Activated naive CD4-positive, alpha-beta T cell treated with anti-CD3 and anti-CD28 coated beads, Interleukin-2, amount 10 ng/mL, durations not matched to agents 7 days and 5 days (primary cell): ENCODE data around the gene U2AF2.

ENCODE experiments used
- CTCF ChIA-PET: fragments of 350-600 bp; sonication (Branson Sonifier 250); formaldehyde crosslinking; loops from one replicate; lab custom pipeline; 2021; ENCODE audit warnings: antibody characterized with exemption; lab: Charles Lee
- DNase-seq: peaks from one replicate; pipeline ENCODE4 v3.0.0-alpha.2; 2020
- H3K27ac Mint-ChIP-seq: one replicate; pipeline ENCODE4 v1.8.0; 2021; ENCODE audit warnings: mild to moderate bottlenecking, moderate library complexity, mixed read lengths
- H3K27me3 Mint-ChIP-seq: one replicate; pipeline ENCODE4 v1.8.0; 2021; ENCODE audit warnings: mild to moderate bottlenecking, mixed read lengths
- H3K36me3 Mint-ChIP-seq: one replicate; pipeline ENCODE4 v1.8.0; 2021; ENCODE audit warnings: mixed read lengths
- H3K4me1 Mint-ChIP-seq: one replicate; pipeline ENCODE4 v1.8.0; 2021; ENCODE audit warnings: mixed read lengths
- H3K4me3 Mint-ChIP-seq: one replicate; pipeline ENCODE4 v1.8.0; 2021; ENCODE audit warnings: mild to moderate bottlenecking, moderate library complexity, mixed read lengths
- H3K9me3 Mint-ChIP-seq: one replicate; pipeline ENCODE4 v1.8.0; 2021; ENCODE audit warnings: mixed read lengths

The U2AF2 gene

GRCh38 chr19:55660991-55661390 lies 6.2 kb downstream of the U2AF2 start:
- H3K9me3 Mint-ChIP-seq: no peaks in the 10 kb centered on the region
- H3K4me1 Mint-ChIP-seq: peaks cover 38% of the 10 kb centered on the region

GRCh38 chr19:55661826-55662225 lies 7.0 kb downstream of the U2AF2 start:
- H3K27me3 Mint-ChIP-seq: no peaks in the 10 kb centered on the region
- peaks cover 55% of the 10 kb centered on the region for H3K36me3 Mint-ChIP-seq
- CTCF ChIA-PET: no interaction called here
- DNase-seq: no peak
- H3K4me1 Mint-ChIP-seq: peaks cover 30% of the 10 kb centered on the region
- no peak overlapping the region for H3K4me3 Mint-ChIP-seq
- no peaks in the 10 kb centered on the region for H3K9me3 Mint-ChIP-seq
- no peak overlapping the region for H3K27ac Mint-ChIP-seq

More at GRCh38 chr19:55660991-55661390, 6.2 kb downstream of the U2AF2 start:
- no peak for DNase-seq
- Mint-ChIP-seq H3K27ac (no peak overlapping the region), H3K36me3 (peaks cover 56% of the 10 kb centered on the region), H3K4me3 (no peak overlapping the region), H3K27me3 (no peaks in the 10 kb centered on the region)
- CTCF ChIA-PET: no interaction called here

- CTCF ChIA-PET: interaction anchor here (1.3 kb wide), 1 partner anchor 12 kb away, joined by 3 read pairs; no protein-coding TSS in a partner anchor
- H3K36me3 Mint-ChIP-seq: peaks cover 61% of the 10 kb centered on the region
- H3K9me3 Mint-ChIP-seq: no peaks in the 10 kb centered on the region
- H3K27me3 Mint-ChIP-seq: no peaks in the 10 kb centered on the region
- H3K27ac Mint-ChIP-seq: no peak overlapping the region
- peaks cover 12% of the 10 kb centered on the region for H3K4me1 Mint-ChIP-seq
- H3K4me3 Mint-ChIP-seq: no peak overlapping the region
- DNase-seq: no peak
These were observed 9.2 kb downstream of the U2AF2 start for GRCh38 chr19:55663846-55664536.

GRCh38 chr19:55666343-55667005 lies 11.6 kb downstream of the U2AF2 start:
- Mint-ChIP-seq H3K27ac (no peak overlapping the region), H3K4me1 (peaks cover 13% of the 10 kb centered on the region)
- CTCF ChIA-PET: interaction anchor here (1.3 kb wide), 1 partner anchor 34 kb away, joined by 3 read pairs; no protein-coding TSS in a partner anchor

DNA sequence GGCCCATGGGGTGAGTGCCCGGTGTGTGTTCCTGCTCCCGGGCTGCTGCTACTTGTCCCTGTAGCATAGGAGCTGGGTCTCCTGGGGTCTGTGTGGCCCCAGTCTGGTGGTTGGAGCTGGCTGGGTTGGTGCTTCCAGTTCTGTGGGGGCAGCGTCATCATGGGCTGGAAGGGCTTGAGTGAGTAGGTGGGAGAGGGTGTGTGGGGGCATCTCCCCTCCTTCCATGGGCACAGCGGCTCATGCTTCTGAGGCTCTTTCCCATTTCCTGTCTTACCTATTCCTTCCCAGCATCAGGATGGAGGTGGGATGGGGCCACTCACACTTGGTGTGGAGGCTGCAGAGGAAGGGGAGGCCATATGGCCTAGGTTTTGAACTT lies 12.2 kb downstream of the U2AF2 start:
- H3K4me1 Mint-ChIP-seq: peaks cover 11% of the 10 kb centered on the region
- H3K27me3 Mint-ChIP-seq: no peaks in the 10 kb centered on the region
- no peak overlapping the region for H3K4me3 Mint-ChIP-seq
- H3K9me3 Mint-ChIP-seq: no peaks in the 10 kb centered on the region
- DNase-seq: no peak
- no peak overlapping the region for H3K27ac Mint-ChIP-seq
- H3K36me3 Mint-ChIP-seq: peaks cover 62% of the 10 kb centered on the region
- CTCF ChIA-PET: interaction anchor here (1.3 kb wide), 1 partner anchor 34 kb away, joined by 3 read pairs; no protein-coding TSS in a partner anchor

More at GRCh38 chr19:55666343-55667005, 11.6 kb downstream of the U2AF2 start:
- Mint-ChIP-seq H3K36me3 (peaks cover 66% of the 10 kb centered on the region), H3K4me3 (no peak overlapping the region), H3K9me3 (no peaks in the 10 kb centered on the region), H3K27me3 (no peaks in the 10 kb centered on the region)
- DNase-seq: no peak

DNA sequence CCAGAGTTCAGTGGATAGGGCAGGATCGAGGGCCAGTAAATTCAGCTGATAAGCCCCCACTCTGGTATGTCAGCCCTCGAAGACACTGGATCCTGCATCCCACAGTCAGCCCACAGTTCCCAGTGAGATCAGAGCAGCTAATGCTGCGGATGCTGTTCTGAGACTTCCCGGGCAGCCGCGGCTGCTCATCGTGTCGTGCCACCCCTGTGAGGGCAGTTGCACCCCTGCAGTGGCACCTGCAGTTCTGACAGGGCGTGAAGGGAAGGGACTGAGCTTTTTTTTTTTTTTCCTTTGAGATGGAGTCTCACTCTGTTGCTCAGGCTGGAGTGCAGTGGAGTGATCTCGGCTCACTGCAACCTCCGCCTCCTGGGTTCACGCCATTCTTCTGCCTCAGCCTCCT lies 12.7 kb downstream of the U2AF2 start:
- H3K27ac Mint-ChIP-seq: peak overlapping the region; percentile 42
- no peaks in the 10 kb centered on the region for H3K27me3 Mint-ChIP-seq
- peaks cover 10% of the 10 kb centered on the region for H3K4me1 Mint-ChIP-seq
- CTCF ChIA-PET: interaction anchor here (1.3 kb wide), 1 partner anchor 35 kb away, joined by 3 read pairs; no protein-coding TSS in a partner anchor
- DNase-seq: no peak
- no peak overlapping the region for H3K4me3 Mint-ChIP-seq
- H3K9me3 Mint-ChIP-seq: no peaks in the 10 kb centered on the region
- H3K36me3 Mint-ChIP-seq: peaks cover 62% of the 10 kb centered on the region

- peaks cover 58% of the 10 kb centered on the region for H3K36me3 Mint-ChIP-seq
- CTCF ChIA-PET: interaction anchor here (1.3 kb wide), 1 partner anchor 35 kb away, joined by 3 read pairs; no protein-coding TSS in a partner anchor
- H3K27ac Mint-ChIP-seq: no peak overlapping the region
- DNase-seq: no peak
- no peak overlapping the region for H3K4me3 Mint-ChIP-seq
- no peaks in the 10 kb centered on the region for H3K9me3 Mint-ChIP-seq
- H3K27me3 Mint-ChIP-seq: no peaks in the 10 kb centered on the region
- peaks cover 8% of the 10 kb centered on the region for H3K4me1 Mint-ChIP-seq
These were observed 13.1 kb downstream of the U2AF2 start for GRCh38 chr19:55667958-55668357.

GRCh38 chr19:55668603-55669348 lies 13.9 kb downstream of the U2AF2 start:
- H3K4me1 Mint-ChIP-seq: peaks cover 14% of the 10 kb centered on the region
- DNase-seq: no peak
- H3K27ac Mint-ChIP-seq: no peak overlapping the region
- no peaks in the 10 kb centered on the region for H3K9me3 Mint-ChIP-seq
- peaks cover 55% of the 10 kb centered on the region for H3K36me3 Mint-ChIP-seq
- no peaks in the 10 kb centered on the region for H3K27me3 Mint-ChIP-seq
- CTCF ChIA-PET: no interaction called here
- H3K4me3 Mint-ChIP-seq: no peak overlapping the region

DNA sequence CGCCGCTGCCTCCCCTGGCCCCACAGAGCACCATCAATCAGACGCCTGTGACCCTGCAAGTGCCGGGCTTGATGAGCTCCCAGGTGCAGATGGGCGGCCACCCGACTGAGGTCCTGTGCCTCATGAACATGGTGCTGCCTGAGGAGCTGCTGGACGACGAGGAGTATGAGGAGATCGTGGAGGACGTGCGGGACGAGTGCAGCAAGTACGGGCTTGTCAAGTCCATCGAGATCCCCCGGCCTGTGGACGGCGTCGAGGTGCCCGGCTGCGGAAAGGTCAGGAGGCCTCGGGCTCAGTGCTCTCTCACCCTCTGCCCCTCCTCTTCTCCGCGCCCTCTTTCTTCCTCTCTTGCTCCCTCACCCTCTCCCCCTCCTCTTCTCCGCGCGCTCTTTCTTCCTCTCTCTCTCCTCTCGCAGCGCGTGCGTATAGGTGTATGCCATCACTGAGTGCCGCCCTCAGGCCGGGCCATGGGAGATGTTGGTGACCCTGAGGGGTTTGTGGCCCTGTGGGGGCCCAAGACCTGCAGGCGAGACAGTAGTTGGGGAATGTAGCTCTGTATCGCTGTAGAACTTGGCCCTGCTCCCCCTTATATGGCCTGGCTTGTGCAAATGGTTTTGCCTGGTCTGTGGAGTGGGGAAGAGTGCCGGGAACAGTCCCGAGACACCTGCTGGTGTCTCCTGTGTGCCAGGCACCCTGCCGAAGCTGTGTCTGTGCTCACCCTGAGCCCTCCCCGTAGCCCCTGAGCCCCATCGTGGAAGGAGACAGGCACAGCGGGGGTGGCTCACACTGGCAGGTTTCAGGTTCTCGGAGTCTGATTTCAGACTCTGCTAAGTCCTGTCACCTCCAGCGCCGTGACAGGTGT lies 14.8 kb downstream of the U2AF2 start:
- no peak overlapping the region for H3K4me3 Mint-ChIP-seq
- no peak for DNase-seq
- H3K36me3 Mint-ChIP-seq: peaks cover 50% of the 10 kb centered on the region
- H3K9me3 Mint-ChIP-seq: no peaks in the 10 kb centered on the region
- CTCF ChIA-PET: no interaction called here
- no peak overlapping the region for H3K27ac Mint-ChIP-seq
- H3K4me1 Mint-ChIP-seq: peaks cover 20% of the 10 kb centered on the region
- H3K27me3 Mint-ChIP-seq: no peaks in the 10 kb centered on the region

DNA sequence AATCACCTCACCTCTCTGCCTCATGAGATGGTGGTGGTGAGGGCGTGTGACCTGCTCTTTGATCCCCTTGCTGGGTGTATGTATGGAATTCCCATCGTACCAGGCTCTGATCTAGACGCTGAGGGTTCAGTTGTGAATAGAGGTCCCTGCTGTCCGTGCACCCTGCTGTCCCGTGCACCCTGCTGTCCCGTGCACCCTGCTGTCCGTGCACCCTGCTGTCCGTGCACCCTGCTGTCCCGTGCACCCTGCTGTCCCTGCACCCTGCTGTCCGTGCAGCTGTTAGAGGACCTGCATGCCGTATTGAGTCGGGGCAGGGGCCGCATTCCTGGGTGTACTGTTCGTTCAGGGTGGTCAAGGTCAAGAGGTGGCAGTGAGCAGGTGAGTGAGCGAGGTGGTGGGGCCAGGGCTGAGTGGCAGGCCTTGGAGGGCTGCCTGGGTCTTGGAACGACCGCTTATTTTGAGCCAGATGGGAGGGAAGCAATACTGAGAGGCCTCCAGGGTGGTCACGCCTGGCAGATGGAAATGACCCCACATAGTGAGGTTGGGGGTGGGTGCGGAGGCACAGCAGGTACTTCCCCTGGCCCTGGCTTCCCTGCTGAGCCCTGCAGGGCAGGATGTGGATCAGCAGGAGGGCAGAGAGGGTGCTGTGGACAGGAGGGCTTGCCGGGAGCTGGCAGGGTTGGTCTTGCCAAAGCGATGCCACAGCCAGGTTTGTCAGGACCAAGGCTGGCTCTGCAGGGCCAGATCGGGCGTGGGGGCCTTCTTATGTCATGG lies 15.6 kb downstream of the U2AF2 start:
- Mint-ChIP-seq H3K4me1 (peaks cover 21% of the 10 kb centered on the region), H3K4me3 (no peak overlapping the region), H3K36me3 (peaks cover 51% of the 10 kb centered on the region), H3K27ac (no peak overlapping the region), H3K9me3 (no peaks in the 10 kb centered on the region), H3K27me3 (no peaks in the 10 kb centered on the region)
- no peak for DNase-seq
- CTCF ChIA-PET: interaction anchor here (1.2 to 1.9 kb wide), 3 partner anchors 14 to 194 kb away, joined by 3 to 9 read pairs (median 7); partner anchors contain the start of gene ZNF628

DNA sequence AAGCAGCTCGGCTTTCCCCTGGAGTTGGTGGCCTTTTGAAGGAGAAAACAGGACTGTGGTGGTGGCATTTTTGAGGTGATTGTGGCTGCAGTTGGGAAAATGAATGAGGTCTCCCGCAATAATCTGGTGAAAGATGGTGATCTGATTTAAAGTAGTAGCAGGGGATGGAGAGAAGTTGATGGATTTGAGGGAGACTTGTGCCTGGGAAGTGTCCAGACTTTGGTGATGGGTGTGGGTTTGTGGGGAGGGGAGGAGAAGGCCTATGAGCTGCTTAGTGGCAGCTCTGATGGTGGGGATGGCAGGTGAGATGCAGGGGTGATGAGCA lies 16.2 kb downstream of the U2AF2 start:
- CTCF ChIA-PET: interaction anchor here (0.7 to 1.9 kb wide), 6 partner anchors 11 to 624 kb away, joined by 3 to 9 read pairs (median 3); partner anchors contain the start of gene ZNF628
- Mint-ChIP-seq H3K9me3 (no peaks in the 10 kb centered on the region), H3K27ac (no peak overlapping the region), H3K36me3 (peaks cover 50% of the 10 kb centered on the region), H3K4me3 (no peak overlapping the region), H3K4me1 (peaks cover 26% of the 10 kb centered on the region), H3K27me3 (no peaks in the 10 kb centered on the region)
- DNase-seq: no peak

- no peaks in the 10 kb centered on the region for H3K27me3 Mint-ChIP-seq
- H3K36me3 Mint-ChIP-seq: peaks cover 46% of the 10 kb centered on the region
- peaks cover 39% of the 10 kb centered on the region for H3K4me1 Mint-ChIP-seq
These were observed 17.6 kb downstream of the U2AF2 start for GRCh38 chr19:55672418-55672817.

DNA sequence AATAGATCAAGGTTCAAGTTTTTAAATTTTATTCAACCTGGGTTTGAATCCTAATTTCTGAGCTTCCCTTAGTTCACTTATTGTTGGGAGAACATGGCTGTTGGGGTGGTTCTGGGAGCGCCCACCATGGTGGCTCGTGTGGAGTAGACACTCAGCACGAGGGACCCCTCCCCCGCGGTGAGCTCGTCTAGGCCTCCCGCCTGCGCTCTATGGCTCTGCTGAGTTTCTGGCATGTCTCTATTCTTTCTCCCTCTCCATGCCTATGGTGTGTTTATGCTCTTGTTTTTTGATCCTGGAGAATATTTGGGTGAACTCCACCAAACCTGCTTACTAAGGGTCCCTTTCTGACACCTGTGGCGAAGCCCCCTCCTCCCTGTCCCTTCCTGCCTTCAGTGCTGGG lies 18.6 kb downstream of the U2AF2 start:
- Mint-ChIP-seq H3K4me1 (peaks cover 46% of the 10 kb centered on the region), H3K4me3 (peak overlapping the region; percentile 40), H3K36me3 (peaks cover 47% of the 10 kb centered on the region), H3K27ac (peak overlapping the region; percentile 81), H3K9me3 (no peaks in the 10 kb centered on the region), H3K27me3 (no peaks in the 10 kb centered on the region)
- DNase-seq: no peak
- CTCF ChIA-PET: interaction anchor here (1.1 kb wide), 1 partner anchor 40 kb away, joined by 4 read pairs; no protein-coding TSS in a partner anchor

More at GRCh38 chr19:55672418-55672817, 17.6 kb downstream of the U2AF2 start:
- H3K27ac Mint-ChIP-seq: peak overlapping the region; percentile 7
- H3K9me3 Mint-ChIP-seq: no peaks in the 10 kb centered on the region
- no peak for DNase-seq
- CTCF ChIA-PET: interaction anchor here (1.2 to 1.9 kb wide), 2 partner anchors 19 to 40 kb away, joined by 4 to 9 read pairs; no protein-coding TSS in a partner anchor
- no peak overlapping the region for H3K4me3 Mint-ChIP-seq
